GM12878 (cell line): ENCODE measurements around the gene MYO7A. TPM values are rescaled to one million over a fixed set of nuclear protein-coding genes. Genes with fewer than 3 reads are reported as not detected.

Source experiments
- ATAC-seq: fragments of 200-7000 bp; cut with Tn5 transposase; 3 replicates; pipeline ENCODE4 v1.9.1; 2020; ENCODE audit warnings: mild to moderate bottlenecking, moderate library complexity
- BruUV-seq: library from RNA; stranded (reverse); fragments of 400-500 nt; replicated peaks from 2 replicates; lab custom pipeline; 2021; lab: Mats Ljungman, UMichigan
- CTCF ChIA-PET: fragments of 300-600 bp; sonication (Branson Sonifier 250); formaldehyde crosslinking; extraction: SDS; loops from one replicate; lab custom pipeline; 2021; ENCODE audit warnings: inconsistent platforms; lab: Yijun Ruan, JAX
- POLR2A ChIA-PET: fragments of 350-600 bp; formaldehyde crosslinking; extraction: SDS; loops from one replicate; lab custom pipeline; 2021; ENCODE audit warnings: inconsistent platforms; lab: Charles Lee
- RAD21 ChIA-PET: fragments of 300-600 bp; sonication (Branson Sonifier 250); formaldehyde crosslinking; loops from one replicate; lab custom pipeline; 2023; ENCODE audit warnings: antibody characterized with exemption; ENCODE audit not compliant: unreplicated experiment; lab: Charles Lee
- SMC1A ChIA-PET: fragments of 300-600 bp; sonication (Branson Sonifier 250); formaldehyde crosslinking; loops from one replicate; lab custom pipeline; 2023; ENCODE audit not compliant: unreplicated experiment, uncharacterized antibody; lab: Charles Lee
- DNase-seq: peaks from one replicate; pipeline ENCODE4 v3.0.0-alpha.2; 2011; ENCODE audit warnings: low read depth, low spot score
- FAIRE-seq: peaks from 3 replicates; lab custom pipeline; 2011; peaks lifted over from hg19 to GRCh38; lab: Jason Lieb, UNC
- H2AFZ ChIP-seq: 2 replicates; pipeline ENCODE4 v1.6.0; 2011; ENCODE audit warnings: low read depth, low read length, control low read depth; ENCODE audit not compliant: control insufficient read depth
- H3K27ac ChIP-seq: 2 replicates; pipeline ENCODE4 v1.5.1; 2011; ENCODE audit warnings: control low read depth; ENCODE audit not compliant: control insufficient read depth, insufficient read depth
- H3K27me3 ChIP-seq, 2 experiments: replicated peaks in 1 of 2; 2 replicates each; pipeline versions ENCODE4 v1.6.0 to v1.6.1; 2011; ENCODE audit warnings: low read length in 1 of 2; ENCODE audit not compliant: control insufficient read depth in 2 of 2, insufficient read depth in 2 of 2
- H3K36me3 ChIP-seq, 2 experiments: 2 replicates each; pipeline ENCODE4 v1.5.1; 2011; ENCODE audit warnings: low read length in 1 of 2; ENCODE audit not compliant: control insufficient read depth in 2 of 2, insufficient read depth in 2 of 2
- H3K4me1 ChIP-seq: 2 replicates; pipeline ENCODE4 v1.6.1; 2011; ENCODE audit warnings: mild to moderate bottlenecking, low read length, moderate library complexity, mixed read lengths; ENCODE audit not compliant: control insufficient read depth, insufficient read depth
- H3K4me2 ChIP-seq: 2 replicates; pipeline ENCODE4 v1.6.0; 2011; ENCODE audit warnings: control low read depth; ENCODE audit not compliant: control insufficient read depth, insufficient read depth
- H3K4me3 ChIP-seq: fragments of 200-600 bp; sonication (generic); 2 replicates; pipeline ENCODE4 v1.5.1; 2016
- H3K79me2 ChIP-seq: 2 replicates; pipeline ENCODE4 v1.6.0; 2011; ENCODE audit warnings: low read length; ENCODE audit not compliant: control insufficient read depth, insufficient read depth
- H3K9ac ChIP-seq: 2 replicates; pipeline ENCODE4 v1.8.0; 2011; ENCODE audit warnings: low read length, control low read depth, mixed read lengths; ENCODE audit not compliant: control insufficient read depth, insufficient read depth
- H3K9me3 ChIP-seq: replicated peaks from 3 replicates; pipeline ENCODE4 v1.5.1; 2011; ENCODE audit warnings: mild to moderate bottlenecking, low read length; ENCODE audit not compliant: control insufficient read depth, insufficient read depth
- H4K20me1 ChIP-seq: 2 replicates; pipeline ENCODE4 v1.6.0; 2011; ENCODE audit not compliant: control insufficient read depth, insufficient read depth
- BCL11A ChIP-seq: IDR thresholded peaks from 2 replicates; pipeline ENCODE4 v1.6.1; 2011; ENCODE audit warnings: low read depth, low read length
- ETV6 ChIP-seq, 2 experiments: fragments of 450-650 bp in 1 of 2; IDR thresholded peaks in 1 of 2; conservative IDR thresholded peaks in 1 of 2; 2 replicates each; pipeline ENCODE4 v1.6.1; 2014; ENCODE audit warnings: antibody characterized with exemption in 1 of 2, borderline replicate concordance in 1 of 2, low read depth in 1 of 2, mild to moderate bottlenecking in 1 of 2, moderate library complexity in 1 of 2
- GATAD2B ChIP-seq: fragments of 450-650 bp; conservative IDR thresholded peaks from 2 replicates; pipeline ENCODE4 v1.6.1; 2017; ENCODE audit warnings: low read depth, mild to moderate bottlenecking, moderate library complexity
- SP1 ChIP-seq: IDR thresholded peaks from one replicate; pipeline ENCODE4 v1.6.1; 2011; ENCODE audit warnings: low read depth, low read length
- WGBS: methylation state at CpG from one replicate; pipeline ENCODE4 v1.1.6; 2016; ENCODE audit warnings: low lambda C conversion rate; ENCODE audit not compliant: insufficient replicate concordance, insufficient coverage; ENCODE audit errors: missing lambda C conversion rate; 5-methylcytosine and 5-hydroxymethylcytosine counted together
- in situ Hi-C: fragments of 300-500 bp; cut with MboI; formaldehyde crosslinking; loops from 9 replicates; pipeline ENCODE4 v1.14.3; 2018; ENCODE audit warnings: mixed read lengths
- intact Hi-C: fragments of 100-400 bp; cut with micrococcal nuclease; formaldehyde crosslinking; loops from one replicate; pipeline ENCODE4 v1.14.2; 2022; ENCODE audit not compliant: unreplicated experiment
- polyA plus RNA-seq, 11 experiments: library from polyadenylated mRNA; depleted of rRNA in 4 of 11; unstranded in 6 of 11; stranded (reverse) in 5 of 11; fragments of >200 nt; fragmentation: Nextera tagmentation in 4 of 11; fragmentation: Illumina TruSeq in 1 of 11; extraction: Ambion mirVana in 4 of 11; extraction: Trizol in 1 of 11; gene quantifications; 1 replicate in 1 of 11; 2 replicates in 10 of 11; pipeline versions ENCODE4 v1.2.1 to v1.2.3, GENCODE V29; 2011 to 2016; ENCODE audit warnings: inconsistent platforms in 2 of 11, missing spikeins in 2 of 11, low read depth in 1 of 11
- total RNA-seq, 4 experiments: library from RNA; depleted of rRNA in 3 of 4; stranded (reverse); fragments of >200 nt in 3 of 4; fragmentation: Illumina TruSeq in 1 of 4; extraction: Trizol in 1 of 4; gene quantifications; 2 replicates each; pipeline versions ENCODE4 v1.2.1 to v1.2.3, GENCODE V29; 2013 to 2021
- TF ChIP-seq, protein P1 (sequence below): fragments of 450-650 bp; IDR thresholded peaks from 2 replicates; pipeline ENCODE4 v1.6.1; 2017; ENCODE audit warnings: mild to moderate bottlenecking, moderate library complexity

The MYO7A gene
- total and polyA plus RNA-seq, 10 of the 15 experiments (the other 5 are each of a cell fraction or from before 2014, with no cell fraction given) = 0.01 to 0.21 (median 0.04) TPM; not detected in 6

DNA sequence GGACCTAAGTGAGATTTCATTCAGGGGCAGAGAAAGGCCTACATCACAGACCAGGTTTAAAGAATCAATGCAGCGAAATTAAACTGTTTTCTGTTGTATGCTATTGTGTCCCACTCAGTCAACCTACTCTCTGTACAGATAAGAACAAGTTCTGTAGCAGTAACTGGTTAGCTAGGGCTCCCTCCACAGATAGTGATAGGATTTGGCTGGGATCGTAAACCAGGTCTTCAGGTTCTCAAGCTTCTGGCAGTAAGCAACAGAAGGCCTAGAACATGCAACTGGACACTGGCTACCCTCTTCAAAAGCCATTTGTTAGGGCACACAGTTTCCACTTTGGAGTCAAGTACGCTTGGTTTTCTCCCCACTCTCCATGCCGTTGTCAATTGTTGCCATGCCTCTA, 104.2 kb downstream of the MYO7A start (continued):
- TF ChIP-seq SP1 (no peak), GATAD2B (no peak)

DNA sequence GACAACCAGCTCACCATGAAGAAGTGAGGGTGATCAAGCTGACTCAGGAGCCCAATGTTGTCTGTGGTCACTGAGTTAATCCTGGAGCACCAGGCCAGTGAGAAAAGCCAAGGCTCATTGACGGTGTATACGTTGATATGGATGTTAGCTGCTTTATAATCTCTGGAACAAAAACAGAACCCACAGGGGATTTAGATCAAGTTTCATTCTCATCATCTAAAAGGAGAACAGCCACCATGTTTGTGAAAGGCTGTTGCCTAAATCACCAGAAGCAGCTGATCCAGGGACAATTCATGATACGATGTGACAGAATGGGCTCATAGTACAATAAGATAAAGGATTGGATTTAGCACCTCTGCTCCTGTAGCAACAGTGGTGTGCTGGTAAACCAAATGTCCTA, 105.0 kb downstream of the MYO7A start:
- H2AFZ ChIP-seq = no peak overlapping the region
- no peak overlapping the region for H3K4me3 ChIP-seq
- H3K4me2 ChIP-seq = no peak overlapping the region
- ChIA-PET CTCF (no interaction called here), RAD21 (interaction anchor here (0.6 kb wide), 1 partner anchor 198 kb away, joined by 3 read pairs; no protein-coding TSS in a partner anchor), SMC1A (interaction anchor here (1.5 kb wide), 1 partner anchor 315 kb away, joined by 3 read pairs; no protein-coding TSS in a partner anchor), POLR2A (interaction anchor here (0.6 kb wide), 1 partner anchor 804 kb away, joined by 6 read pairs; no protein-coding TSS in a partner anchor)
- no peak for TF ChIP-seq BCL11A
- TF ChIP-seq, protein P1, sequence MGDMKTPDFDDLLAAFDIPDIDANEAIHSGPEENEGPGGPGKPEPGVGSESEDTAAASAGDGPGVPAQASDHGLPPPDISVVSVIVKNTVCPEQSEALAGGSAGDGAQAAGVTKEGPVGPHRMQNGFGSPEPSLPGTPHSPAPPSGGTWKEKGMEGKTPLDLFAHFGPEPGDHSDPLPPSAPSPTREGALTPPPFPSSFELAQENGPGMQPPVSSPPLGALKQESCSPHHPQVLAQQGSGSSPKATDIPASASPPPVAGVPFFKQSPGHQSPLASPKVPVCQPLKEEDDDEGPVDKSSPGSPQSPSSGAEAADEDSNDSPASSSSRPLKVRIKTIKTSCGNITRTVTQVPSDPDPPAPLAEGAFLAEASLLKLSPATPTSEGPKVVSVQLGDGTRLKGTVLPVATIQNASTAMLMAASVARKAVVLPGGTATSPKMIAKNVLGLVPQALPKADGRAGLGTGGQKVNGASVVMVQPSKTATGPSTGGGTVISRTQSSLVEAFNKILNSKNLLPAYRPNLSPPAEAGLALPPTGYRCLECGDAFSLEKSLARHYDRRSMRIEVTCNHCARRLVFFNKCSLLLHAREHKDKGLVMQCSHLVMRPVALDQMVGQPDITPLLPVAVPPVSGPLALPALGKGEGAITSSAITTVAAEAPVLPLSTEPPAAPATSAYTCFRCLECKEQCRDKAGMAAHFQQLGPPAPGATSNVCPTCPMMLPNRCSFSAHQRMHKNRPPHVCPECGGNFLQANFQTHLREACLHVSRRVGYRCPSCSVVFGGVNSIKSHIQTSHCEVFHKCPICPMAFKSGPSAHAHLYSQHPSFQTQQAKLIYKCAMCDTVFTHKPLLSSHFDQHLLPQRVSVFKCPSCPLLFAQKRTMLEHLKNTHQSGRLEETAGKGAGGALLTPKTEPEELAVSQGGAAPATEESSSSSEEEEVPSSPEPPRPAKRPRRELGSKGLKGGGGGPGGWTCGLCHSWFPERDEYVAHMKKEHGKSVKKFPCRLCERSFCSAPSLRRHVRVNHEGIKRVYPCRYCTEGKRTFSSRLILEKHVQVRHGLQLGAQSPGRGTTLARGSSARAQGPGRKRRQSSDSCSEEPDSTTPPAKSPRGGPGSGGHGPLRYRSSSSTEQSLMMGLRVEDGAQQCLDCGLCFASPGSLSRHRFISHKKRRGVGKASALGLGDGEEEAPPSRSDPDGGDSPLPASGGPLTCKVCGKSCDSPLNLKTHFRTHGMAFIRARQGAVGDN = no peak
- TF ChIP-seq ETV6 (conservative IDR thresholded peaks at IDR 0.05 in 1 of 2, IDR thresholded peaks at IDR 0.05 in 1 of 2; ENCODE audit: borderline replicate concordance in 1 of 2, low read depth in 1 of 2) = no peak
- ATAC-seq (no peak), DNase-seq (no peak), FAIRE-seq (no peak)
- in situ Hi-C loops (no loop called here), intact Hi-C loops (no loop called here)
- no peaks in the 10 kb centered on the region for H3K79me2 ChIP-seq
- WGBS = 13% methylated on average over 3 of the region's 3 CpGs
- no peaks in the 10 kb centered on the region for H3K36me3 ChIP-seq
- H3K9me3 ChIP-seq = no peaks in the 10 kb centered on the region
- no peak overlapping the region for H3K9ac ChIP-seq
- H3K4me1 ChIP-seq = no peaks in the 10 kb centered on the region
- H4K20me1 ChIP-seq = no peaks in the 10 kb centered on the region
- BruUV-seq = no TSS peak
- H3K27ac ChIP-seq = no peak overlapping the region
- H3K27me3 ChIP-seq = no peaks in the 10 kb centered on the region; a peak in 1 of 4 replicates
